ENCODE results near the gene DDX54.
"Not testable (repeated sequence)": the region's sequence is repeated elsewhere in the genome, so short reads cannot be mapped to it uniquely, and the experiment has no call there.

Gene DDX54

GRCh38 chr12:113138826-113139225, 46.5 kb downstream of the DDX54 start:
- no peak for DNase-seq

DNA sequence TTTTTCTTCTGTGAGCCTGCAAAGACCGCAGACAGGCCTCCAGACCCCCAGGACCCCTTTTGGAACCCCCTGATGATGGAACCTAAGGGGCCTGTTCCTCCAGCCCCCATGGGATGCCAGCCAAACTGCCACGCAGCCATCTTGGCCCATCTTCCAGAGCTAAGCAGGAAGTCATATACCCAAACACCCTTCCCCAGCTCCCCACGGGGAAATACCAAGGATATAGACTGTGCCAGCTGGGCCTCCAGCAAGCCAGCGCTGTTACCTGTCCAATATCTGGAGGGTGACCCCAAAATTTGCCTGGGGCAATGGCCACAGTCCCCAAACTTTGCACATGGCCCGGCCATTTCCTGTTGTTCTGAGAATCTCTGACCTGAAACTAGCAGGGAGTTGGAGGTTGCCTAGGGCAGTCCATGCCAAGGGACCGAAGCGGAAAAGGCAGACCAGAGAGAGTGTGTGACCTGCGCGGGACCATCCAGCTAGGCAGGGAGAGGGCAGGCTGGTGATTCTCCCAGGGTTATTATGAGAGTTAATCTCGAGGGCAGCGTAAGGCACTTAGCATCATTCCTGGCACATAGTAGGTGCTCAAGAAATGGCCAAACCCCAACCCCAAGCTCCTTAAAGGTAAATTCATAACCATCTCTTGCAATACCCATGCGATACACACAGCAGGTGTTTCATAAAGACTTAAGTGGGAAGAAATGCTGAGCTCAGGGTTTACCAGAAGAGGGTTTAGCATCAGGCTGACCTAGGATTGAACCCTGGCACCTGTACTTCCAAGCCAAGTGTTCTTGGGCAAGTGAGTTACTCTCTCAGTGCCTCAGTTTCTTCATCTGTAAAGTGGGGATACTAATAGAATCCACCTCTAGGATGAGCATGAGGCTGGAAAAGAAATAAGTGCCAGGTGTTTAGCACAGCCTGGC, 47.2 kb downstream of the DDX54 start:
- no peak for DNase-seq

GRCh38 chr12:113136990-113137511, 48.2 kb downstream of the DDX54 start:
- DNase-seq, result no peak

DNA sequence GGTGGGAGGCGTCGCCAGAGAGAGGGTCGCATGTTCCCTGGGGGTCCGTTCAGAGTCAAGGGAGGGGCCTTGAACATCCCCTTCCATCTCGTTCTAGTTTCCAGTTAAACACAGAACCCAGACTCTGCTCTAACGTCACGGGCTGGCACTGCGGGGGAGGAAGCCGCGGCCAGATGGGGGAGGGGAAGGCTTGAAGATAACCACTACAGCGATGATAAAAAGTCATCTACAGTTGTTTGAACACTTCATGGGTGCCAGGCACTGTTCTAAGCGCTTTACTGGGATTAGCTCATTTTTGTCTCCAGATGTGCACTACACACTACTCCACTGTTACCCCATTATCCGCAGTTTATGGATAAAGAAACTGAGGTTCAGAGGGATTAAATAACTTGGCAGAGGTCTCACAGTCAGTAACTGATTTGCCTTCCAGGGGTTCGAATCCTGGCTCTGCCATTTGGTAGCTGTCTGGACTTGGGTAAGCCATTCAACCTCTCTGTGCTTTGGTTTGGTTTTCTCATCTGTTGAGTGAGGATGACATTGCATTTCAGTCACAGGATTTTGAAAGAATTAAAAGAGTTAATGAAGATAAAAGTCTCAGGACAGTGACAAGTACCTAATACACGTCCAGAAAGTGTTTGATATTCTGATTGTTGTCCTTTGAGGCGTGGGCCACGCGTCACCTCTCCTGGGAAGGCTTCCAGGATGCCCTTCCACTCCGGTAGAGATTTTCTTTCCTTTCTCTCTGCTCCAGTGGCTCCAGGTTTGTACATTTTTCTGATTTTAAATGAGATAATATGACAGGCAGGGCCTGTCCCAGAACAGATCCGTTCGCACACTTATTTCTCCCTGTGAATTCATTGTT, 48.9 kb downstream of the DDX54 start:
- DNase-seq, result peak; percentile 72

DNA sequence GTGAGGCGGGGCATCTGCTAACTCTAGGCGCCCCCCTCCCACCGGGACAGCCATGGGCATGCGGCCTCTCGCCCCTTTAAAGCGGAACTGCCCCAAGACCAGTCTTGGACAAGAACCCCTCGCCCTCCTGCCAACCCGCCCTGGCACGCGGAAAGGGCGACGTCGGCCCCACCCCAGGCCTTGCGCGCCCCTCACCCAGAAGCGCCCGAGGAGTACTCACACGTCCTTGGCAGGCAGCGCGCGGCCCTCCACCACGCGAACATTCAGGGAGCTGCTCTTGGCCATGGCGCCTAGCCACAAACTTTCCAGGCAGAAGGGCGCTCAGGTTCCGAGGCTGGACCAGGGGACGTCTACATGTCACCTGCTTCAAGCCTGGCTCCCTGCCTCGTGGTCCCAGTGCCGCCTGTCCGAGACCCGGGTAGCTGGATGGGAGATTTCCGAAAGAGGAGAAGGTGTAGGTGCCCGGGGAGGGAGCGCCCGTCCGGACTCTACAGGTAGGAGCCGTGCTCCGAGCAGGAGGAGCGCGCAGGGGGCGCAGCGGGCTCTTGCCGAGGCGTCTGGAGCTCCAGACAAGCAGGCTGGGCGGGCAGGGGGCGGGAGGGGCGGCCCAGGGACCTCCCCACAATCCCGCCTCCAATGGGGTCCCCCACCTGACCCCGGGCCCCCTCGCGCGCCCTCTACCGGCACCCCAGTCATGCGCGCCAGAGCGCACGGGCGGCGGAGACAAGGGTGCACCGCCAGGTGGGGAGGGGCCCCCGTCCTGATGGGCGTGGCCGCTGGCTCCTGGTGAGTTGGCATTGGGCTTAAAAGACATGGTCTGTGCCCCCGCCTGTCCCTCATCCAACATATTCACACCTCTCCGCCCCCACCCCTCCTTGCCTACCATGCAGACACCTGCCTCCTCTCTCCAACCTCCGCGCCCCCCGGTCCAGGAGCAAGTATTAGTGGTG, 49.8 kb downstream of the DDX54 start, which contains the start of gene RASAL1:
TSS of gene RASAL1 (minus strand) at position 584 of the 950 bp plus-strand sequence. CDS start at position 285, 299 bp downstream.
- peak; percentile 88 for DNase-seq

- DNase-seq, result no peak
Observed at GRCh38 chr12:113134521-113134951, 50.7 kb downstream of the DDX54 start.

- no peak for DNase-seq
Observed at GRCh38 chr12:113134071-113134470, 51.2 kb downstream of the DDX54 start.

DNA sequence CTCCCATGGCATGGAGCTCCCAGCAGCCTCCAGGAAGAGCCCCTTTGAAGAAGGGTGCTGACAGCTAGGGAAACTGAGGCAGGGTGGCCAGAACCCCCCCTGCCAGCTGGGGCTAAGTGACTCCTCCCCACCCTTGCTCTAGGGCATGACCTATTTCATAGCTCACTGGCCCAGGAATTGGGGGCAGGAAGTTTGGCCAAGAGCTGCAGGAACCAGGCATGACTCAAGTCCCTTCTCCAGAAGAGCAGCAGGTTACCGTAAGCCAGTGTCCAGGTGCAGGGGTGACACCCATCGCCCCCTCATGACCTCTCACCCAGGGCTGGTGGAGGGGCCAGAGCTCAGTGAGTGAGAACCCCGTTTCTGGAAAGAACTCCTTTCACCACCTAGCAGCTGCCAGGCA, 51.6 kb downstream of the DDX54 start:
- no peak for DNase-seq

GRCh38 chr12:113133036-113133435, 52.2 kb downstream of the DDX54 start:
- no peak for DNase-seq

GRCh38 chr12:113131556-113131955, 53.7 kb downstream of the DDX54 start:
- DNase-seq, result no peak

DNA sequence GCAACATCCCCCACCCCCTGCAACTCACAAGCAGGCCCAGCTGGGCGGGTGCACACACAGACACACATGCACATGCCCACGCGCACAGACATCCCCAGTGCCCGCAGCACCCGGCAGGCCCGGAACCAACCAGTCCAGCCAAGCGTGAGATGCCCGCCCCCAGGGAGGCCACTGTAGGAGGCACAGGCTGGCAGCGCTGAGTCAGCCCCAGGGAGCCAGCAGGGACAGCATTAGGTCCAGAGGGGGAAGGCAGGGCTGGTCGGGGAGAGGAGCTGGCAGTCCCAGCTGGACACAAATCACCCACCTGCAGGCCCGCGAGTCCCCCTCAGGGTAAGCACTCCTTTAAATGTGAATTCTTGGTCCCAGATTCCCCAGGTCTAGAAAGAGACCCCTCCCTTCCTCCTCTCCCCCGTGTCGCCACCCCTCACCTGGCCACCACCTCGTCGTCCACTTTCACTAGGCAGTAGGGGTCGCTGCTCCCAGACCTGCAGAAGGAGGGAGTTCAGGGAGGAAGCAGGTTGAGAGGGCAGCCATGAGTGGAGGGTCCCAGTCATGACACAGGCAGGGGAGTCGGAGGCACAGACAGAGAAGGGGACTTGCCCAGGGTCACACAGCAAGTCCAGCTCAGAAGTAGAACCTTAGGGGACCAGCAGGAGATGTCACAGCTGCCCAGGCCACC, 54.7 kb downstream of the DDX54 start:
- no peak for DNase-seq

DNA sequence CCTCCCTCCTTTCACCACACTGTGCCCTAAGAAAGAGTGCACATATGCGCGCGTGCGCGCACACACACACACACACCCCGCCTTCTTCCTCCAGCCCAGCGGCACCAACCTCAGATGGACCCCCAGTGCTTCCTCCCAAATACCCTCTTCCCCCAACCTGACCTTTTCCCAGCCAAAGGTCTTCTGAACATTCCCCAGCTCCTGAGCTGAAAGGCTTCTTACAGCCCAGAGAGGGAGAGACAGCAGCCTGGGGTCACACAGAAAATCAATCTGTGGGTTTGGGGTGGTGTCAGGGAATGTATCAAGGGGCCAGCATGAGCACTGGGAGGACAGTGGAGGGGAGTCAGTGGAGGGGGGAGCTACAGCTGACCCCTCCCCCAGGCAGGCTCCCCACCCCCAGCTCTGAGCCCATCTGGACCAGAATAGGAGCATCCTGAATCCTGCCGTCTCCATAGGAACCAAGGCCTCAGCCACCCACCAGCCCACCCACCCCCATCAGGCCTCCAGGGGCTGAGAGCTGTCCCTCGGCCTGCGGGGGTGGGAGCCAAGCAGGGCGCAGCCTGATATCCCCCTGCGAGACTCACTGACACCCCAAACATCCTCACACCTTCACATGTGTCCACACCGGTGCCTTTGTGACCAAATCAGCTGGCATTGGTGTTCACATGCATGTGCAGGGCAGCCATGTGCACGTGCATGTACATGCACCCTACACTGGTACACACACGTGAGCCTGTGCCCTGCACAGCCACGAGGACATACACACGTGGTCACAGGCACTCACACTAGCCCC, 55.4 kb downstream of the DDX54 start:
- no peak for DNase-seq

GRCh38 chr12:113128802-113129663, 56.2 kb downstream of the DDX54 start:
- DNase-seq, result no peak

DNA sequence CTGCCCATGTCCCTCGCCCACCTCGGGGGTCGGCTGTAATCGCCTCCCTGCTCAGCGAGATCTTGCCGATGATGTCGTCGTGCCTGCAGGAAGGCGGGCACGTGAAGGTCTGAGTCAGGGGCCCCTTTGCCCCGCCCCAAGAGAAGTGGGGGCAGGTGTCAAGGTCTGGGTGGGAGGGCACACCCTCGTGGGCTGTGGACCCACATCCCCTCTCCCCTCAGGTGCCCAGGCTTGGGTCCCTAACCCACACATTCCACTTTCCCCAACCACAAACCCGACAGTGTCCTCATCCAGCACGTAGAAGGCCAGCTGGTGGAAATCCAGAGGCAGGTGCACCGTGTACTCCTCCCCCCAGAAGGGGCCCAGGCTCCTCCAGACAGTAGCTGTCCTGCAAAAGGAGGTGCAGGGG, 57.5 kb downstream of the DDX54 start:
- no peak for DNase-seq

GRCh38 chr12:113120670-113121370, 64.5 kb downstream of the DDX54 start:
- no peak for DNase-seq

GRCh38 chr12:113119980-113120669, 65.2 kb downstream of the DDX54 start:
- no peak for DNase-seq

DNA sequence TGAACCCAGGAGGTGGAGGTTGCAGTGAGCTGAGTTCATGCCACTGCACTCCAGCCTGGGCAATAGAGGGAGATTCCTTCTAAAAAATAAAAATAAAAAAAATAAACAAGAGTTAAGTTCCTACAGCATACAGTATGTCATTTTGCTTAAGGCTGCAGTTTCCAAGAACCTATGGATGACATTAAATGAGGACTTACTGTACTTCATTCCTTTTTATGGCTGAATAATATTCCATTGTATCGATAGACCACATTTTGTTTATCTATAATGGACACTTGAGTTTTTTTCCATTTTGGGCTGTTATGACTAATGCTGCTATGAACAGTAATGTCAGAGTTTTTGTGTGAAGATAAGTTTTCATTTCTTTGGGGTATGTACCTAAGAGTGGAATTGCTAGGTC, 67.1 kb downstream of the DDX54 start:
- no peak for DNase-seq

DNA sequence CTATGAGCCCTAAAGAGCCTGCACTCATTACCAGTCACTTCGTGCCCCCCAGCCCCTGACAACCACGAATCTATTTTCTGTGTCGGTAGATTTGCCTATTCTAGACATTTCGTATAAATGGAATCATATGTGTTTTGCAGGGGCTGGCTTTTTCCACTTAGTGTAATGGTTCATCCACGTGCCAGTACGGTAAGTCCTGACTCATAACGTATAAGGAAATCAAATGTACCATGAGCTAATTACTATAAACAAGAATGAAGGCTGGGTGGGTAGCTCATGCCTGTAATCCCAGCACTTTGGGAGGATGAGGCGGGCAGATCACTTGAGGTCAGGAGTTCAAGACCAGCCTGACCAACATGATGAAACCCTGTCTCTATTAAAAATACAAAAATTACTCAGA, 67.6 kb downstream of the DDX54 start:
- not testable (repeated sequence) for DNase-seq
